Measurements from ENCODE around the gene TMEM163. TPM values are rescaled to one million over a fixed set of nuclear protein-coding genes. Genes with fewer than 3 reads are reported as not detected.

TMEM163 gene
- total and polyA plus RNA-seq, 2 of the 13 experiments (the other 11 are each of a cell fraction or from before 2014, with no cell fraction given), result 0.05 TPM; not detected in 1

- FAIRE-seq, result no peak
- 0% methylated on average over 1 of the region's 1 CpG for WGBS (ENCODE audit: low lambda C conversion rate)
- Histone ChIP-seq H3K27ac (ENCODE audit: extremely low read length, insufficient read depth, low read length) (no peak overlapping the region), H3K4me1 (ENCODE audit: insufficient read depth, low read length) (no peaks in the 10 kb centered on the region), H3K27me3 (ENCODE audit: control insufficient read depth in 1 of 2, insufficient read depth in 2 of 2, low read length in 2 of 2) (peaks cover 0 to 62% of the 10 kb centered on the region in 2 experiments; a peak in 4 of 5 replicates), H2AFZ (ENCODE audit: low read length) (no peak overlapping the region), H3K36me3 (replicated peaks in 1 of 2; ENCODE audit: control insufficient read depth in 1 of 2, insufficient read depth in 2 of 2, low read length in 2 of 2) (no peaks in the 10 kb centered on the region), H3K9ac (ENCODE audit: insufficient read depth, low read depth, low read length) (no peak overlapping the region), H4K20me1 (ENCODE audit: insufficient read depth, low read length) (no peaks in the 10 kb centered on the region), H3K4me2 (ENCODE audit: low read depth, low read length) (no peak overlapping the region), H3K79me2 (ENCODE audit: insufficient read depth, low read length) (no peaks in the 10 kb centered on the region), H3K9me3 (ENCODE audit: low read length) (no peaks in the 10 kb centered on the region), H3K4me3 (replicated peaks in 1 of 3; ENCODE audit: insufficient read depth in 1 of 3, low read depth in 2 of 3, low read length in 3 of 3) (no peak overlapping the region)
- POLR2A ChIA-PET, result no interaction called here
- in situ Hi-C loops (cut with HindIII; ENCODE audit: extremely low pct_ligation_motif_present, low pct_unique_long_range_greater_than_20kb), result no loop called here
- BruUV-seq (replicated peaks), result no TSS peak
- intact Hi-C loops (cut with micrococcal nuclease; ENCODE audit: unreplicated experiment), result no loop called here
- no peak for TF ChIP-seq LBX2 (CRISPR knock-in tag; IDR thresholded peaks at IDR 0.05; ENCODE audit: borderline replicate concordance)
- DNase-seq (ENCODE audit: low spot score), result no peak
- no peak for ATAC-seq
- CTCF ChIA-PET (ENCODE audit: low intra/inter-chr PET ratio, low total read pairs), result no interaction called here
Measured at GRCh38 chr2:134713606-134714005, 5.2 kb downstream of the TMEM163 start.

- in situ Hi-C loops (cut with HindIII; ENCODE audit: extremely low pct_ligation_motif_present, low pct_unique_long_range_greater_than_20kb) (no loop called here), intact Hi-C loops (cut with micrococcal nuclease; ENCODE audit: unreplicated experiment) (no loop called here)
- ChIA-PET CTCF (ENCODE audit: low intra/inter-chr PET ratio, low total read pairs) (no interaction called here), POLR2A (no interaction called here)
- H3K27me3 ChIP-seq (ENCODE audit: control insufficient read depth in 1 of 2, insufficient read depth in 2 of 2, low read length in 2 of 2), result peaks cover 0 to 57% of the 10 kb centered on the region in 2 experiments; a peak in 4 of 5 replicates
- no peak overlapping the region for H3K9ac ChIP-seq (ENCODE audit: insufficient read depth, low read depth, low read length)
- no peak overlapping the region for H3K27ac ChIP-seq (ENCODE audit: extremely low read length, insufficient read depth, low read length)
- no peaks in the 10 kb centered on the region for H3K79me2 ChIP-seq (ENCODE audit: insufficient read depth, low read length)
- no peak overlapping the region for H2AFZ ChIP-seq (ENCODE audit: low read length)
- DNase-seq (ENCODE audit: low spot score) (no peak), ATAC-seq (no peak), FAIRE-seq (no peak)
- H3K9me3 ChIP-seq (ENCODE audit: low read length), result no peaks in the 10 kb centered on the region
- H3K36me3 ChIP-seq (replicated peaks in 1 of 2; ENCODE audit: control insufficient read depth in 1 of 2, insufficient read depth in 2 of 2, low read length in 2 of 2), result no peaks in the 10 kb centered on the region
- no peak for TF ChIP-seq ETV5 (CRISPR knock-in tag; IDR thresholded peaks at IDR 0.05; ENCODE audit: borderline replicate concordance)
- no peak for TF ChIP-seq ZNF337 (CRISPR knock-in tag; IDR thresholded peaks at IDR 0.05; ENCODE audit: borderline replicate concordance, low read depth)
- TF ChIP-seq E2F2 (CRISPR knock-in tag; IDR thresholded peaks at IDR 0.05; ENCODE audit: borderline replicate concordance), result no peak
- TF ChIP-seq ZNF607 (CRISPR knock-in tag; IDR thresholded peaks at IDR 0.05; ENCODE audit: borderline replicate concordance), result no peak
- no peak for TF ChIP-seq NR2C2 (CRISPR knock-in tag; IDR thresholded peaks at IDR 0.05; ENCODE audit: borderline replicate concordance)
- TF ChIP-seq CEBPG (CRISPR knock-in tag; IDR thresholded peaks at IDR 0.05), result no peak
- no peak for TF ChIP-seq MAF1 (CRISPR knock-in tag; IDR thresholded peaks at IDR 0.05; ENCODE audit: borderline replicate concordance)
- TF ChIP-seq ELF1 (CRISPR knock-in tag; IDR thresholded peaks at IDR 0.05), result no peak
- H3K4me2 ChIP-seq (ENCODE audit: low read depth, low read length), result no peak overlapping the region
- WGBS (ENCODE audit: low lambda C conversion rate), result 19% methylated on average over 11 of the region's 11 CpGs
- no peaks in the 10 kb centered on the region for H4K20me1 ChIP-seq (ENCODE audit: insufficient read depth, low read length)
- BruUV-seq (replicated peaks), result no TSS peak
- H3K4me3 ChIP-seq (replicated peaks in 1 of 3; ENCODE audit: insufficient read depth in 1 of 3, low read depth in 2 of 3, low read length in 3 of 3), result no peak overlapping the region
- H3K4me1 ChIP-seq (ENCODE audit: insufficient read depth, low read length), result no peaks in the 10 kb centered on the region
Measured at GRCh38 chr2:134713176-134713575, 5.6 kb downstream of the TMEM163 start.

All from HepG2 (cell line).